Nephron progenitor cell (in vitro differentiated cells): Measurements from ENCODE around the gene EVL.
A peak's percentile ranks its signal among the peaks of the same experiment; 100 is the strongest.

Source experiments
- DNase-seq: peaks from one replicate; pipeline ENCODE4 v3.0.0; 2021
- H3K27ac Mint-ChIP-seq: 2 replicates; pipeline ENCODE4 v1.8.0; 2021; ENCODE audit warnings: mild to moderate bottlenecking, moderate library complexity, mixed read lengths
- H3K27me3 Mint-ChIP-seq: 2 replicates; pipeline ENCODE4 v1.8.0; 2021; ENCODE audit warnings: mild to moderate bottlenecking, low read depth, mixed read lengths; ENCODE audit not compliant: poor library complexity
- H3K36me3 Mint-ChIP-seq: 2 replicates; pipeline ENCODE4 v1.8.0; 2021; ENCODE audit warnings: low read depth, mixed read lengths
- H3K4me1 Mint-ChIP-seq: 2 replicates; pipeline ENCODE4 v1.8.0; 2021; ENCODE audit warnings: mixed read lengths
- H3K4me3 Mint-ChIP-seq: 2 replicates; pipeline ENCODE4 v1.8.0; 2021; ENCODE audit warnings: mild to moderate bottlenecking, moderate library complexity, mixed read lengths
- H3K9me3 Mint-ChIP-seq: 2 replicates; pipeline ENCODE4 v1.8.0; 2021; ENCODE audit warnings: mild to moderate bottlenecking, moderate library complexity, mixed read lengths
- TF ChIP-seq, protein P1 (sequence below): fragments of 200-600 bp; sonication (generic); IDR thresholded peaks from 2 replicates; pipeline ENCODE4 v1.5.0; 2021; ENCODE audit warnings: antibody characterized with exemption

EVL gene

GRCh38 chr14:100111931-100112704, 46.9 kb downstream of the EVL start:
- no peaks in the 10 kb centered on the region for H3K9me3 Mint-ChIP-seq
- H3K4me1 Mint-ChIP-seq: peaks cover 66% of the 10 kb centered on the region
- H3K4me3 Mint-ChIP-seq: no peak overlapping the region
- TF ChIP-seq, protein P1, sequence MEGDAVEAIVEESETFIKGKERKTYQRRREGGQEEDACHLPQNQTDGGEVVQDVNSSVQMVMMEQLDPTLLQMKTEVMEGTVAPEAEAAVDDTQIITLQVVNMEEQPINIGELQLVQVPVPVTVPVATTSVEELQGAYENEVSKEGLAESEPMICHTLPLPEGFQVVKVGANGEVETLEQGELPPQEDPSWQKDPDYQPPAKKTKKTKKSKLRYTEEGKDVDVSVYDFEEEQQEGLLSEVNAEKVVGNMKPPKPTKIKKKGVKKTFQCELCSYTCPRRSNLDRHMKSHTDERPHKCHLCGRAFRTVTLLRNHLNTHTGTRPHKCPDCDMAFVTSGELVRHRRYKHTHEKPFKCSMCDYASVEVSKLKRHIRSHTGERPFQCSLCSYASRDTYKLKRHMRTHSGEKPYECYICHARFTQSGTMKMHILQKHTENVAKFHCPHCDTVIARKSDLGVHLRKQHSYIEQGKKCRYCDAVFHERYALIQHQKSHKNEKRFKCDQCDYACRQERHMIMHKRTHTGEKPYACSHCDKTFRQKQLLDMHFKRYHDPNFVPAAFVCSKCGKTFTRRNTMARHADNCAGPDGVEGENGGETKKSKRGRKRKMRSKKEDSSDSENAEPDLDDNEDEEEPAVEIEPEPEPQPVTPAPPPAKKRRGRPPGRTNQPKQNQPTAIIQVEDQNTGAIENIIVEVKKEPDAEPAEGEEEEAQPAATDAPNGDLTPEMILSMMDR: no peak
- peak overlapping the region; percentile 87 for H3K27ac Mint-ChIP-seq
- DNase-seq: no peak
- H3K36me3 Mint-ChIP-seq: peaks cover 6% of the 10 kb centered on the region
- peaks cover 4% of the 10 kb centered on the region for H3K27me3 Mint-ChIP-seq

DNA sequence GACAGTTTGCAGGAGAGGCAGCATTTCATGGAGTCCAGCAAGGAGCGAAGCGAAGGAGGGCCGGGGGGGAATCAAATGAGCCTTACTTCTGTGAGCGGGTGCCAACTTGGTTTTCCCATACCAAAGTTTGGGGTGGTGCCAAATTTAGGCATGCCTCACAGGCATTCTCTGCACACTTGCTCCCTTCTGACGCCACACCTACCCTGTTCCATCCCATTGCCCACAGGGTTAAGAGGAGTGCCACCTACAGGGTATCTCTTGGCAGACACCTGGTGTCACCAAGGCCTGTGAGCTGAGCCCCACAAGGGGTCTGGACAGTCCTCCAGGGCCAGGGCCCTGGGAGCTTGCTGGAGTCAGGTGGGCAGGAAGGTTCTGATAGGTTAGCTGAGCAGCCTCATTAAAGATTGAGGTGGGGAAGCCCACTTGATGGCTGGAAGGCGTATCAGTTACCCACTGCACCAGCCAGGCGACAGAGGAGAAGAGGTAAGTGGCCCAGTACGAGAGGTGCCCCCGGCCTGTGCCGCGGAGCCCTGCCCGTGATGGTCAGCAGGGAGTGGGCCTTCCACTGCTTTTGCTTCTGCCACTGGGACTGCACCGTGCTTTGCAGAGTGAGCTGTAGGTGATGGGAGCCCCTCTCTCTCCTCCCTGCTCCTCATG, 49.0 kb downstream of the EVL start:
- DNase-seq: no peak
- no peak overlapping the region for H3K27ac Mint-ChIP-seq
- H3K27me3 Mint-ChIP-seq: peaks cover 4% of the 10 kb centered on the region
- H3K4me3 Mint-ChIP-seq: no peak overlapping the region
- peaks cover 58% of the 10 kb centered on the region for H3K4me1 Mint-ChIP-seq
- H3K36me3 Mint-ChIP-seq: peaks cover 11% of the 10 kb centered on the region
- TF ChIP-seq, protein P1: no peak
- no peaks in the 10 kb centered on the region for H3K9me3 Mint-ChIP-seq

DNA sequence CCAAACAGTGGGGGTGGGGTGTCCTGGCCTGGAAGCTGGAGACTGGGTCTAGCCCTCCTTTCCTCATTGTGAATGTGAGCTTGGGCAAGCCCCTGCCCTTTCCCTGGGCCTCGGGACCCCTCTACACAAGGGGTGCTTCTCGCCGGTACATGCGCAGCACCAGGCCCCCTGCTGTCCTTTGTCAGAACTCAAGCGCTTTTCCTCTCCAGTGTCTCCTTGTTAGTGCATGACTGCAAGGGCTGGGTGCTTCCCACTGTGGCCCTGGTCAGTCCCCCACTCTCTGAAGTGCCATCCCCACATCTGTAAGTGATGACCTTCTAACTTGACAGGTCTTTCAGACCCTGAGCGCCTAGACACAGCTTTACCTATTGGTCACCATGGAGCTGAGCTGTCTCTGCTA, 50.0 kb downstream of the EVL start:
- peaks cover 12% of the 10 kb centered on the region for H3K36me3 Mint-ChIP-seq
- H3K4me3 Mint-ChIP-seq: no peak overlapping the region
- no peak for DNase-seq
- no peaks in the 10 kb centered on the region for H3K27me3 Mint-ChIP-seq
- peaks cover 59% of the 10 kb centered on the region for H3K4me1 Mint-ChIP-seq
- H3K27ac Mint-ChIP-seq: peak overlapping the region; percentile 75
- TF ChIP-seq, protein P1: no peak
- no peaks in the 10 kb centered on the region for H3K9me3 Mint-ChIP-seq

GRCh38 chr14:100115726-100116125, 50.5 kb downstream of the EVL start:
- DNase-seq: no peak
- Mint-ChIP-seq H3K4me1 (peaks cover 63% of the 10 kb centered on the region), H3K4me3 (no peak overlapping the region), H3K9me3 (no peaks in the 10 kb centered on the region), H3K27me3 (no peaks in the 10 kb centered on the region), H3K36me3 (peaks cover 15% of the 10 kb centered on the region), H3K27ac (peak overlapping the region; percentile 75)
- TF ChIP-seq, protein P1: no peak

DNA sequence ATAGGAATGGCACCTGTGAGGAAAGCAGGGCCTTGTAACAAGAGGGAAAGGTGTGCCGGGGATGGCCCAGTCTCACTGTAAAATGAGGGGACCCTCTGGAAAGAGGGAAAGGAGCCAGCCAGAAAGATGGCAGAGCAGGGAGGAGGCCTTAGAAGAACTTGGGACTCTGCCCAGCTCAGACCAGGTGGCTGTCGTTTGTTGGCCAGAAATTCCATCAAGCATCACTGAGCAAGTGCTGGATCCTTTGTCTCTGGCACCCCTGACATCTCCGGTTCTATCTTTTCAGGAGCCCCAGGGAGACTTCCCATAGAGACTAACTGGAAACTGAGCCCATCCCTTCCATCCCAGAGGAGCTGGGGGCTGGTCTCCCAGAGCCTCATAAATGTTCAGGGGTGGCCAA, 50.9 kb downstream of the EVL start:
- Mint-ChIP-seq H3K27me3 (no peaks in the 10 kb centered on the region), H3K4me3 (no peak overlapping the region), H3K4me1 (peaks cover 63% of the 10 kb centered on the region), H3K36me3 (peaks cover 15% of the 10 kb centered on the region), H3K9me3 (no peaks in the 10 kb centered on the region), H3K27ac (no peak overlapping the region)
- TF ChIP-seq, protein P1: no peak
- DNase-seq: no peak
